D721Med (cell line): ENCODE results near the gene CCT5.
"Not testable (repeated sequence)": the region's sequence is repeated elsewhere in the genome, so short reads cannot be mapped to it uniquely, and the experiment has no call there.

Experiments used
- DNase-seq: peaks from one replicate; pipeline ENCODE4 v3.0.0; 2011; ENCODE audit warnings: low spot score; ENCODE audit not compliant: insufficient read length
- FAIRE-seq: peaks from 2 replicates; lab custom pipeline; 2011; peaks lifted over from hg19 to GRCh38; lab: Jason Lieb, UNC
- CTCF ChIP-seq: IDR thresholded peaks from 2 replicates; pipeline ENCODE4 v1.5.1; 2012; ENCODE audit warnings: mild to moderate bottlenecking, control low read depth; ENCODE audit not compliant: insufficient read depth; ENCODE audit errors: missing control alignments

CCT5 gene

GRCh38 chr5:10244342-10244944 lies 5.6 kb upstream of the CCT5 start:
- no peak for TF ChIP-seq CTCF
- no peak for DNase-seq
- FAIRE-seq = no peak

GRCh38 chr5:10246761-10247160 lies 3.3 kb upstream of the CCT5 start:
- DNase-seq = no peak
- no peak for FAIRE-seq
- no peak for TF ChIP-seq CTCF

GRCh38 chr5:10247217-10247616 lies 2.9 kb upstream of the CCT5 start:
- FAIRE-seq, DNase-seq: not testable (repeated sequence)

- no peak for TF ChIP-seq CTCF
- FAIRE-seq (no peak), DNase-seq (no peak)
These were observed 1.5 kb upstream of the CCT5 start for GRCh38 chr5:10248378-10249260.

- no peak for TF ChIP-seq CTCF
- DNase-seq (no peak), FAIRE-seq (no peak)
These were observed 761 bp downstream of the CCT5 start for GRCh38 chr5:10250806-10251276.

GRCh38 chr5:10251405-10251804 lies 1.3 kb downstream of the CCT5 start:
- FAIRE-seq = no peak
- no peak for DNase-seq
- TF ChIP-seq CTCF = no peak

- no peak for TF ChIP-seq CTCF
- FAIRE-seq = no peak
- no peak for DNase-seq
These were observed 3.3 kb downstream of the CCT5 start for GRCh38 chr5:10253390-10253789.
